Activated T-helper 1 cell treated with Interleukin-2 at 50 U/mL for 16 hours (primary cell): ENCODE results near the gene DBNDD2.
A peak's percentile ranks its signal among the peaks of the same experiment; 100 is the strongest.

ENCODE experiments used
- DNase-seq: peaks from one replicate; pipeline ENCODE4 v3.0.0-alpha.2; 2020; ENCODE audit warnings: low read depth

Gene DBNDD2, protein sequence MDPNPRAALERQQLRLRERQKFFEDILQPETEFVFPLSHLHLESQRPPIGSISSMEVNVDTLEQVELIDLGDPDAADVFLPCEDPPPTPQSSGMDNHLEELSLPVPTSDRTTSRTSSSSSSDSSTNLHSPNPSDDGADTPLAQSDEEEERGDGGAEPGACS

GRCh38 chr20:45407783-45408645, at the start of gene DBNDD2:
Gene DBNDD2, plus strand, starts transcription at chr20:45408289. Its CDS starts 179 bp downstream, at chr20:45408468.
- DNase-seq = no peak

DNA sequence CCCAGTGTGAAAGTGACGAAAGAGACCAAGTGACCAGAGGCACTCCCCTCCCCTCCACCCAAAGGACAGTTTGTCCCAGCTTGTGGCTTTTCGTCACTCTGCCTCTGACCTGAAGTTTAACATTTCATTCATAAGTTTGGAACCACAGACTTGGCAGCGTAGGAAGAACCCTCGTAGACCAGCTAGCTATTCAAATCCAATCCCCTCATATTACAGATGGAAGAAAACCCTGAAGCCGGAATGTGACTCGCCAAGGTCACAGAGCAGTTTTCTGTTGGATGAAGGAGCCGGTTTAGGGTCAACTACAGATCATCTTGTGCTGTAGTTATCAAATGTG, 49.1 kb upstream of the DBNDD2 start:
- no peak for DNase-seq

DNA sequence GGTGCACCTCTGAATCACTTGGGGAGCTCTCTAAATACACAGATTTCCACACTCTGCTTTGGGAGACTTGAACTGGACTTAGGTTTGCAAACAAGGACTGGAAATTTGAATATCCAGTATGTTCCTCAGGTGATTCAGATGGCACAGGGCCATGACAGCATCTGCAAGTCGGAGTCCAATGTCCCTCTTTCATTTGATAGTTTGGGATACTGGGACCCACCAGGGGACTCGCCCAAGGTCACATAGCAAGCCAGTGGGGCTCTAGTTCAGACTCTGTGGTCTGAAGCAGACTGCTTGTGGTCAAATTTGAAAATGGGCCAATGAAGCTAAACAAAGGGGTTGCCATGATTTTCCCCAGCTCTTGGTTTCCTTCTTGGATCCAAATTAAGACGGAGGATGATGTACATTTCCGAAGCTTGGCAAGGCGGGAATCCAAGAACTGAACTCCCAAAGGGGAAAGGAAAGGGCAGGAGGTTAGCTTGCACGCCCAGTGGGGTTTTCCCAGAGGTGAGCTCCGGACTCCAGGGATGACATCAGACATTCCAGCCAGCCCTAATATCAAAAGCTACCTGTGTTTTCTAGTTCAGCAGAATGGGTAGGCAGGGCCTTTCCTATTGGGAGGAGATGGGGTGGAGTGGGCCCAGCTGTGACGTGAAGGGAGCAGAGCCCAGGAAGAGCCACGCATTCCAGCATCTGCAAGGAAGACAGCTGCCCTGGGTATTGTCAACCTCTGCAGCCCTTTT, 48.5 kb upstream of the DBNDD2 start:
- DNase-seq = no peak

GRCh38 chr20:45361793-45362192, 46.3 kb upstream of the DBNDD2 start:
- DNase-seq = no peak

- peak; percentile 98 for DNase-seq
Measured at GRCh38 chr20:45362804-45363610, 45.1 kb upstream of the DBNDD2 start, which contains the start of gene SYS1. Gene SYS1, plus strand, starts transcription at chr20:45363156. Its CDS starts 376 bp downstream, at chr20:45363532.

- no peak for DNase-seq
Measured at GRCh38 chr20:45363611-45364492, 44.2 kb upstream of the DBNDD2 start.

DNA sequence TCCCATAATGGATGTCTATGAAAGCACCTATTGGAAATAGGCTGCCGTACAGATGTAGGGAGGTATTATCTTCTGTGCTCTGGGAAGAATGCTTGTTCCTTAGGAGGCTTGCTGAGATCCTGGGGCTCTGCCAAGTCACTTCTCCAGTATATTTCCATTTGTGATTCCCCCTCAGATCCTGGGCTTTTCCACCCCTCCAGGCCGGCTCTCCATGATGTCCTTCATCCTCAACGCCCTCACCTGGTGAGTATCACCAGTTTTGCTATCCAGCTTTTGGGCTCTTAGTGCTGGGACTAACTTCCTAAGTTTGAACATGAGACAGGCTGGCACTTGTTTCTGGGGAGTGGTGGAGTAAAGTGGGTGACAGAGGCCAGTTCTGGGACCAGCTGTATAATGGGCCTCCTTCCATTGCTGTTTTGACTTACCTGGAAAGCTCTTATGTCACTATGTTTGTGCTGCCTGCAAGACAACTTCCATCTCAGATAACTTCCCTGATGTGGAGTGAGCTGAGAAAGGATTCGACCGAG, 42.6 kb upstream of the DBNDD2 start:
- no peak for DNase-seq

- DNase-seq = no peak
Measured at GRCh38 chr20:45366192-45366591, 41.9 kb upstream of the DBNDD2 start.

DNA sequence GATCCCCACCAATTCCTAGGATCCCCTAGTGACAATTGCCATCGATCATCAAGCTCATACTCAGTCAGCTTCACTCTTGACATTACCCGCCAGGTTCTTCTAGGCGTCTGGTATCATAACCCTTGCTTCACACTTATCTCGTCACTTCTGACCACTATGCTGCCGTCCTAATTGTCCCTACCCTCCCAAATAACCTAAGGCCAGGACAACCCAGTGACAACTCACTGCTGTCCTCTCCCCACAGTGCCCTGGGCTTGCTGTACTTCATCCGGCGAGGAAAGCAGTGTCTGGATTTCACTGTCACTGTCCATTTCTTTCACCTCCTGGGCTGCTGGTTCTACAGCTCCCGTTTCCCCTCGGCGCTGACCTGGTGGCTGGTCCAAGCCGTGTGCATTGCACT, 41.5 kb upstream of the DBNDD2 start:
- no peak for DNase-seq

- DNase-seq = no peak
Measured at GRCh38 chr20:45367126-45367525, 41.0 kb upstream of the DBNDD2 start.

DNA sequence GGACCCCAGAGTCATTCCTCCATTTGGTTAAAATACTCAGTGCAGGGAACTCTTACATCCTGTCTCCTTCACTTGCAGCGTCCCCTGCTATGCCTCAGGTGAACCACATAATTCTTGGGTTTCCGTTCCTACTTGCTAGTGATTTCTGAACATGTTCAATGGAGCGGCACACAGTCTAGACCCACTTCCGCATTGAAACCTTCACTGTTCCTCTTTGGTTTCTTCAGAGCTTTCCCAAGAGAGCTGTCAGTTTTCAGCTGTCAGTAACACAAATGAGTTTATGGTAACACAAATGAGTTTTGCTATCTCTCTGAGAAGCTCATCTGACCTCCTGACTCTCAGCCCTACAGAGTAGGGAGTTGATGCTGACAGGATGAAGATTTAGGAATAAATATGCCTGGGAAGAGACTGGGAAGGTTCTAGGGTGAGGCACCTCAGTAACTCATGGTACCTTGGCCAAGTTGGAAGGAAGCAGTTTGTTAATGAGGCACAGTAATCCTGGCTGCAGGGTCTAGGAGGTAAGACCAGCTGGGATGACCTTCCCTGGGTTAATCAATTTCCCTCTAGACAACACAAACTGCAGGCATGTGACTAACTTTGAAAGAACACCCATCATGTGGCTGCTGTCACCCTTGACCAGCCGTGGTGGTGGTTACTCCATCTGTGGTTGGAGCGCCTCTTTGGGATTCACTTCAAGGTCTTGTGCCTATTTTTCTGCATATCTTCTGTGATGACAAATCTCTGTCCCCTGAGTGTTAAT, 39.7 kb upstream of the DBNDD2 start:
- no peak for DNase-seq

DNA sequence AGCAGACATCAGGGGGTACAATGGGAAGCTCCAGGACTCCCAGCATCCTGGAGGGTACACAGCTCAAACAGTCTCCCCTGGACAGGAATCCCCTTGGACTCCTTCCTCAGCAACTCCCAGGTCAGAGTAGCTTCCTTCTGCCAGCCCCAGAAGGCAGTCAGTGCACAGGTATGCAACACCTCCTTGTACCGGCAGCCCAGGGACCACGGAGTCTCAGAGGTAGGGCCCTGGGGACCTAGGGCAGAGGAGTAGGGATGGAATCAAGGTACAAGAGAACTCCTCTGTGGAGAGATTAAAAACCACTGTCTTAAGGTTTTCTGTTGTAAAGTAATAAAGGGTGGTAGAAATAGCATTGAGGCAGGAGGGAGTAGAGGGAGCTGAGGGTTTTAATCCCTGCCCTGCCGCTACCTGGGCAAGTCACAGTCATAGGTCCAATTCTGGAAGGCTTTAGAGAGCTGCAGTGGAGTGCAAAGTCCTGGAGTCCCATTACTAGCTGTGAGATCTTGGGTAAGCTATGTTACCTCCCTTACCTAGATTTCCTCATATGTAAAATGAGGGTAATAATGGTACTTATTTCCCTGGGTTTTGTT, 37.4 kb upstream of the DBNDD2 start:
- DNase-seq = no peak

DNA sequence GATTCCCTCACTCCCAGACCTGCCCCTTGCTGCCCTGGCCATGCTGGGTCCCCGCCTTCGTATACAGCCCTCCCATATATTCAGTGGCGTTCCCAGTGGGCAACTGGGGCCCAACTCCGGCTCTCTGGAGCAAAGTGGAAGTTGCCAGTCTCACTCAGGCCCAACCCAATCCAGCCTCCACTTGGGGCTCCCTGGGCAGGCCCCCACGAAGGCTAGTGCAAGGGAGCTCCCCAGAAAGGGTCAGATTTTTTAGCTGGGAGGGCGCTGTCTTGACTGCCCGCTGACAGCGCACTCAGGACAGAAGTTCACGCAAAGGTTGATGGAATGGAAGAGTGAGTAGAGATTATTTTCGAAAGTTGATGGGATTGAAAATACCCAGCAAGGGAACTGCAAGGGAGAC, 35.8 kb upstream of the DBNDD2 start:
- DNase-seq = no peak

DNA sequence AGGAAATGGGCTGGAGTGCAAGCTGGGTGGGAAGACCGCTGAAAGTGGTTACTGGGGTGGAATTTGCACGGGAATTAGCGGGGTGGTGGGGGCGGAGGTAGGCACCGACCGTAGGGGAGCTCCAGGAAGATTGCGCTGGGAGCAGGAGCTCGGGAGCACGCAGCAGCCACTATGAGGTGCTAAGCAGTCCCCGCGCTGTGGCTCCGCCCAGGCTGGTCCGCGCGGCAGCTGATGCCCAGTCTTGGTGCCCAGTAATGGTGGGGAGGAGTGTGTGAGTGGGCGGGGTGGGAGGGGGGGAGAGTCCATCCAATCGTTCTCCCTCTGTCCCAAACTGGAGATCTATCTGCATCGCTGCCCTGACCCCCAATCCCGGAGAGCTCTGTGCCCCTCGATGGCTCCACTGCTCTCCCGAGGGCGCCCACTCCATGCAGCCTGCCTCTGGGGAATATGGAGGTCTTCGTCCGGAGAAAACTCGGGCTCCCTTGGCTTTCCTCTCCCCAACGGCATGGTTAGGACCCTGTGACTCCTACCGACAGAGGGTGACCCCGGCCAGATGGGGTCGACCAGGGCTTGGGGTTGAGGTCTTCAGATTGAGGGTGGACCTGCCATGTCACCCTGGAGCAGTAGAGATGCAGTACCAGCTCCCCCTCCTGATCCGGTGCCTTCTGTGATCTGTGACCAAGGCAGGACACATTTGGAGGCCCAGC, 35.3 kb upstream of the DBNDD2 start:
- no peak for DNase-seq

- peak; percentile 84 for DNase-seq
Measured at GRCh38 chr20:45373353-45374100, 34.6 kb upstream of the DBNDD2 start.

DNA sequence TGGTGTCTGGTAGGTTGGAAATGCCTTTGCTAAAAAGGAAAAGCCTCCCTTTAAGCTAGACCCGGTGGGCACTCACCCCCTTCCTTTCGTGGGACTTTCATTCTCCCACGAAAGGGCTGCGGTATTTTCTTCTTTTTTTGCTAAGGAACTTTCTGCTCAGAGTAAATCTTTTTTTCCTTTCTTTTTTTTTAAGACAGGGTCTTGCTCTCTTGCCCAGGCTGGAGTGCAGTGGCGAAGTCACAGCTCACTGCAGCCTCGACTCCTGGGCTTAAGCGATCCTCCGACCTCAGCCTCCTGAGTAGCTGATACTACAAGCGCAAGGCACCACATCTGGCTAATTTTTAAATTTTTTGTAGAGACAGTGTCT, 34.0 kb upstream of the DBNDD2 start:
- DNase-seq = no peak

DNA sequence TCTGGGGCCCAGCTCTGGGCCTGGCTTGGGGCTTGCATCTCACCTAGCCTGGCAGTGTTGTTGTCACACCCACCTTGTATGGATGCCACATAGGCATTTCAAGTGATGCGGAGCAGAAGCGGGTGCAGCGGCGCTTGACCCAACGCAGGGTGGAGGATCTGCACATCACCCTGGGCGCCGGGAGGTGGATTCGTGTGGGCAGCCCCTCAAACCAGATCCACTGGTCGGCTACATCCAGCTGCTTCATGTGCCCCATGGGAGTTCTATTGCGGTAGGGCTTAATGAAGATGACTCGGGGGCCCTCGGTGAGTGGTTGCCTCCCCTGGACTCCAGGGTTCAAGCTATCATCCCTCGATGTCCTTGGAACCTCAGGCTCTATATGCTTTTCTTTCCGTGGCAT, 33.1 kb upstream of the DBNDD2 start:
- DNase-seq = no peak

DNA sequence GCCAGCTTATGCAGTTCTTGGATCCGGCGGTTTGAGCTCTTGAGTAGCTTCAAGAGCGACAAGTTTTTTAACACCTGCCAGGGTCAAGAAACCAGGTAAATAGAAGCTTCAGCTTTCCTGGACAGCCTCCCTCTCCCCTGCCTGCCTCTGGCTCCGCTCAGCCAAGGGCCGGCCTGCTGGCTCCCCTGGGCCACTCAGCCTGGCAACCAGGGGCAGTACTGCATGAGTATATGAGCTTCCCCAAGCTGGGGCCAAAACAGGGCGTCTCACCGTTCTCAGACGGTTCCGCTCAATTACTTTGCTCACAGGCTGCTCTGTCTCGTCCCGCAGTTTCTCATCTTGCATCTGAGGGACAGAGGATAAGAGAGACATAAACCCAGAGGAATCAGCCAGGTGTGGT, 30.8 kb upstream of the DBNDD2 start:
- DNase-seq = no peak
